Tibial nerve (tissue), 4 donors: ENCODE data around the gene KLK3. TPM values are rescaled to one million over a fixed set of nuclear protein-coding genes. Genes with fewer than 3 reads are reported as not detected.

Experiments used
- DNase-seq, 2 donors: peaks; one replicate each; pipeline ENCODE4 v3.0.0-alpha.2; 2019; ENCODE audit warnings: low spot score in 2 of 2
- H3K27ac ChIP-seq, 4 donors: fragments of 200-600 bp; sonication (generic) in 3 of 4; one replicate each; pipeline ENCODE4 v1.5.1; 2017 to 2019; ENCODE audit warnings: mild to moderate bottlenecking in 1 of 4
- H3K27me3 ChIP-seq, 2 donors: fragments of 200-600 bp; sonication (generic) in 1 of 2; one replicate each; pipeline versions ENCODE4 v1.5.1 to v1.6.0; 2017 to 2019
- H3K36me3 ChIP-seq, 3 donors: fragments of 200-600 bp; sonication (generic); one replicate each; pipeline ENCODE4 v1.5.1; 2018 to 2019
- H3K4me1 ChIP-seq, 4 donors: fragments of 200-600 bp; sonication (generic) in 3 of 4; one replicate each; pipeline ENCODE4 v1.5.1; 2017 to 2019
- H3K4me3 ChIP-seq, 4 donors: fragments of 200-600 bp; sonication (generic) in 3 of 4; one replicate each; pipeline ENCODE4 v1.5.1; 2017 to 2019; ENCODE audit warnings: mild to moderate bottlenecking in 1 of 4, moderate library complexity in 1 of 4
- H3K9me3 ChIP-seq, 4 donors: fragments of 200-600 bp; sonication (generic) in 3 of 4; one replicate each; pipeline ENCODE4 v1.5.1; 2017 to 2019
- EP300 ChIP-seq, 2 donors: sonication (generic); formaldehyde crosslinking; IDR thresholded peaks; one replicate each; pipeline ENCODE4 v1.6.1; 2017; ENCODE audit warnings: antibody characterized with exemption in 2 of 2, mild to moderate bottlenecking in 1 of 2
- POLR2A ChIP-seq, 2 donors: fragments of 450-650 bp; IDR thresholded peaks; one replicate each; pipeline ENCODE4 v1.6.1; 2017; ENCODE audit warnings: antibody characterized with exemption in 2 of 2, mild to moderate bottlenecking in 2 of 2, moderate library complexity in 2 of 2
- WGBS, 2 donors: methylation state at CpG; one replicate each; pipeline ENCODE4 v1.1.5; 2018; 5-methylcytosine and 5-hydroxymethylcytosine counted together
- total RNA-seq, 4 donors: library from RNA; depleted of rRNA; stranded (reverse); fragments of >200 nt; gene quantifications; one replicate each; pipeline ENCODE4 v1.1.0, GENCODE V29; 2016
- TF ChIP-seq, protein P1 (sequence below), 5 experiments: fragments of 200-600 bp in 3 of 5; fragments of 450-650 bp in 2 of 5; sonication (generic) in 3 of 5; IDR thresholded peaks; one replicate each; pipeline ENCODE4 v1.5.1; 2016 to 2019; ENCODE audit warnings: antibody characterized with exemption in 5 of 5, mild to moderate bottlenecking in 3 of 5, moderate library complexity in 2 of 5

The KLK3 gene
- total RNA-seq, 4 donors from 2014 or later, result not detected

DNA sequence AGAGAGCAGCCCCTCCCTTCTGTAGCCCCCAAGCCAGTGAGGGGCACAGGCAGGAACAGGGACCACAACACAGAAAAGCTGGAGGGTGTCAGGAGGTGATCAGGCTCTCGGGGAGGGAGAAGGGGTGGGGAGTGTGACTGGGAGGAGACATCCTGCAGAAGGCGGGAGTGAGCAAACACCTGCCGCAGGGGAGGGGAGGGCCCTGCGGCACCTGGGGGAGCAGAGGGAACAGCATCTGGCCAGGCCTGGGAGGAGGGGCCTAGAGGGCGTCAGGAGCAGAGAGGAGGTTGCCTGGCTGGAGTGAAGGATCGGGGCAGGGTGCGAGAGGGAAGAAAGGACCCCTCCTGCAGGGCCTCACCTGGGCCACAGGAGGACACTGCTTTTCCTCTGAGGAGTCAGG, 4.2 kb downstream of the KLK3 start:
- no peaks in the 10 kb centered on the region for H3K9me3 ChIP-seq
- DNase-seq, result no peak
- 27 to 42% methylated on average over 7 of the region's 7 CpGs for WGBS, 2 donors
- TF ChIP-seq POLR2A (IDR thresholded peaks at IDR 0.05) (no peak), EP300 (IDR thresholded peaks at IDR 0.05) (no peak)
- TF ChIP-seq, protein P1, sequence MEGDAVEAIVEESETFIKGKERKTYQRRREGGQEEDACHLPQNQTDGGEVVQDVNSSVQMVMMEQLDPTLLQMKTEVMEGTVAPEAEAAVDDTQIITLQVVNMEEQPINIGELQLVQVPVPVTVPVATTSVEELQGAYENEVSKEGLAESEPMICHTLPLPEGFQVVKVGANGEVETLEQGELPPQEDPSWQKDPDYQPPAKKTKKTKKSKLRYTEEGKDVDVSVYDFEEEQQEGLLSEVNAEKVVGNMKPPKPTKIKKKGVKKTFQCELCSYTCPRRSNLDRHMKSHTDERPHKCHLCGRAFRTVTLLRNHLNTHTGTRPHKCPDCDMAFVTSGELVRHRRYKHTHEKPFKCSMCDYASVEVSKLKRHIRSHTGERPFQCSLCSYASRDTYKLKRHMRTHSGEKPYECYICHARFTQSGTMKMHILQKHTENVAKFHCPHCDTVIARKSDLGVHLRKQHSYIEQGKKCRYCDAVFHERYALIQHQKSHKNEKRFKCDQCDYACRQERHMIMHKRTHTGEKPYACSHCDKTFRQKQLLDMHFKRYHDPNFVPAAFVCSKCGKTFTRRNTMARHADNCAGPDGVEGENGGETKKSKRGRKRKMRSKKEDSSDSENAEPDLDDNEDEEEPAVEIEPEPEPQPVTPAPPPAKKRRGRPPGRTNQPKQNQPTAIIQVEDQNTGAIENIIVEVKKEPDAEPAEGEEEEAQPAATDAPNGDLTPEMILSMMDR (IDR thresholded peaks at IDR 0.05), result no peak
- H3K27ac ChIP-seq, result no peak overlapping the region
- peaks cover 0 to 21% of the 10 kb centered on the region in 2 donors for H3K27me3 ChIP-seq
- no peak overlapping the region for H3K4me3 ChIP-seq
- no peaks in the 10 kb centered on the region for H3K4me1 ChIP-seq
- no peaks in the 10 kb centered on the region for H3K36me3 ChIP-seq

DNA sequence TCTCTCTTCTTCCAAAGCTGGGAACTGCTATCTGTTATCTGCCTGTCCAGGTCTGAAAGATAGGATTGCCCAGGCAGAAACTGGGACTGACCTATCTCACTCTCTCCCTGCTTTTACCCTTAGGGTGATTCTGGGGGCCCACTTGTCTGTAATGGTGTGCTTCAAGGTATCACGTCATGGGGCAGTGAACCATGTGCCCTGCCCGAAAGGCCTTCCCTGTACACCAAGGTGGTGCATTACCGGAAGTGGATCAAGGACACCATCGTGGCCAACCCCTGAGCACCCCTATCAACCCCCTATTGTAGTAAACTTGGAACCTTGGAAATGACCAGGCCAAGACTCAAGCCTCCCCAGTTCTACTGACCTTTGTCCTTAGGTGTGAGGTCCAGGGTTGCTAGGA, 5.1 kb downstream of the KLK3 start:
- H3K4me3 ChIP-seq, result no peak overlapping the region
- H3K4me1 ChIP-seq, result no peaks in the 10 kb centered on the region
- H3K27ac ChIP-seq, result no peak overlapping the region
- no peak for DNase-seq
- H3K36me3 ChIP-seq, result no peaks in the 10 kb centered on the region
- 92 to 96% methylated on average over 4 of the region's 4 CpGs for WGBS, 2 donors
- no peaks in the 10 kb centered on the region for H3K9me3 ChIP-seq
- H3K27me3 ChIP-seq, result peaks cover 0 to 21% of the 10 kb centered on the region in 2 donors
- TF ChIP-seq POLR2A (IDR thresholded peaks at IDR 0.05), result no peak
- no peak for TF ChIP-seq EP300 (IDR thresholded peaks at IDR 0.05)
- TF ChIP-seq, protein P1 (IDR thresholded peaks at IDR 0.05), result no peak

DNA sequence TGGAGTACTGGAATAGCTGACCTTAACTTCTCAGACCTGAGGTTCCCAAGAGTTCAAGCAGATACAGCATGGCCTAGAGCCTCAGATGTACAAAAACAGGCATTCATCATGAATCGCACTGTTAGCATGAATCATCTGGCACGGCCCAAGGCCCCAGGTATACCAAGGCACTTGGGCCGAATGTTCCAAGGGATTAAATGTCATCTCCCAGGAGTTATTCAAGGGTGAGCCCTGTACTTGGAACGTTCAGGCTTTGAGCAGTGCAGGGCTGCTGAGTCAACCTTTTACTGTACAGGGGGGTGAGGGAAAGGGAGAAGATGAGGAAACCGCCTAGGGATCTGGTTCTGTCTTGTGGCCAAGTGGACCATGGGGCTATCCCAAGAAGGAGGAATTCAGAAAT, 6.3 kb downstream of the KLK3 start:
- H3K36me3 ChIP-seq, result no peaks in the 10 kb centered on the region
- 66 to 80% methylated on average over 5 of the region's 5 CpGs for WGBS, 2 donors
- H3K9me3 ChIP-seq, result no peaks in the 10 kb centered on the region
- no peaks in the 10 kb centered on the region for H3K4me1 ChIP-seq
- TF ChIP-seq POLR2A (IDR thresholded peaks at IDR 0.05) (no peak), EP300 (IDR thresholded peaks at IDR 0.05) (no peak)
- TF ChIP-seq, protein P1 (IDR thresholded peaks at IDR 0.05), result no peak
- no peak for DNase-seq
- no peak overlapping the region for H3K4me3 ChIP-seq
- H3K27me3 ChIP-seq, result peaks cover 0 to 21% of the 10 kb centered on the region in 2 donors
- no peak overlapping the region for H3K27ac ChIP-seq

DNA sequence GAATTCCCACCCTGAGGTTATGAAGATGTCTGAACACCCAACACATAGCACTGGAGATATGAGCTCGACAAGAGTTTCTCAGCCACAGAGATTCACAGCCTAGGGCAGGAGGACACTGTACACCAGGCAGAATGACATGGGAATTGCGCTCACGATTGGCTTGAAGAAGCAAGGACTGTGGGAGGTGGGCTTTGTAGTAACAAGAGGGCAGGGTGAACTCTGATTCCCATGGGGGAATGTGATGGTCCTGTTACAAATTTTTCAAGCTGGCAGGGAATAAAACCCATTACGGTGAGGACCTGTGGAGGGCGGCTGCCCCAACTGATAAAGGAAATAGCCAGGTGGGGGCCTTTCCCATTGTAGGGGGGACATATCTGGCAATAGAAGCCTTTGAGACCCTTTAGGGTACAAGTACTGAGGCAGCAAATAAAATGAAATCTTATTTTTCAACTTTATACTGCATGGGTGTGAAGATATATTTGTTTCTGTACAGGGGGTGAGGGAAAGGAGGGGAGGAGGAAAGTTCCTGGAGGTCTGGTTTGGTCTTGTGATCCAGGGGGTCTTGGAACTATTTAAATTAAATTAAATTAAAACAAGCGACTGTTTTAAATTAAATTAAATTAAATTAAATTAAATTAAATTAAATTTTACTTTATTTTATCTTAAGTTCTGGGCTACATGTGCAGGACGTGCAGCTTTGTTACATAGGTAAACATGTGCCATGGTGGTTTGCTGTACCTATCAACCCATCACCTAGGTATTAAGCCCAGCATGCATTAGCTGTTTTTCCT, 7.0 kb downstream of the KLK3 start:
- H3K36me3 ChIP-seq, result no peaks in the 10 kb centered on the region
- H3K27me3 ChIP-seq, result peaks cover 0 to 21% of the 10 kb centered on the region in 2 donors
- no peaks in the 10 kb centered on the region for H3K9me3 ChIP-seq
- H3K4me1 ChIP-seq, result no peaks in the 10 kb centered on the region
- no peak overlapping the region for H3K27ac ChIP-seq
- DNase-seq, result no peak
- H3K4me3 ChIP-seq, result no peak overlapping the region
- 74 to 75% methylated on average over 7 of the region's 7 CpGs for WGBS, 2 donors
- TF ChIP-seq POLR2A (IDR thresholded peaks at IDR 0.05) (no peak), EP300 (IDR thresholded peaks at IDR 0.05) (no peak)
- TF ChIP-seq, protein P1 (IDR thresholded peaks at IDR 0.05), result no peak

DNA sequence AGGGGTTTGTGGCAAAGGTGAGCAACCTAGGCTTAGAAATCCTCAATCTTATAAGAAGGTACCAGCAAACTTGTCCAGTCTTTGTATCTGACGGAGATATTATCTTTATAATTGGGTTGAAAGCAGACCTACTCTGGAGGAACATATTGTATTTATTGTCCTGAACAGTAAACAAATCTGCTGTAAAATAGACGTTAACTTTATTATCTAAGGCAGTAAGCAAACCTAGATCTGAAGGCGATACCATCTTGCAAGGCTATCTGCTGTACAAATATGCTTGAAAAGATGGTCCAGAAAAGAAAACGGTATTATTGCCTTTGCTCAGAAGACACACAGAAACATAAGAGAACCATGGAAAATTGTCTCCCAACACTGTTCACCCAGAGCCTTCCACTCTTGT, 14.8 kb downstream of the KLK3 start:
- no peak overlapping the region for H3K4me3 ChIP-seq
- no peaks in the 10 kb centered on the region for H3K9me3 ChIP-seq
- TF ChIP-seq EP300 (IDR thresholded peaks at IDR 0.05), result no peak
- TF ChIP-seq, protein P1 (IDR thresholded peaks at IDR 0.05), result no peak
- no peak for TF ChIP-seq POLR2A (IDR thresholded peaks at IDR 0.05)
- H3K36me3 ChIP-seq, result no peaks in the 10 kb centered on the region
- H3K27ac ChIP-seq, result no peak overlapping the region
- WGBS, 2 donors, result 91 to 92% methylated on average over 4 of the region's 4 CpGs
- H3K27me3 ChIP-seq, result no peaks in the 10 kb centered on the region
- peaks cover 0 to 3% (median 0%) of the 10 kb centered on the region in 4 donors for H3K4me1 ChIP-seq
- DNase-seq, result no peak
